ENCODE results near the gene RAB40A. TPM values are rescaled to one million over a fixed set of nuclear protein-coding genes. Genes with fewer than 3 reads are reported as not detected.

RAB40A gene
- total RNA-seq, 3 donors from 2014 or later, result 0.48 to 2.5 (median 2.3) TPM

DNA sequence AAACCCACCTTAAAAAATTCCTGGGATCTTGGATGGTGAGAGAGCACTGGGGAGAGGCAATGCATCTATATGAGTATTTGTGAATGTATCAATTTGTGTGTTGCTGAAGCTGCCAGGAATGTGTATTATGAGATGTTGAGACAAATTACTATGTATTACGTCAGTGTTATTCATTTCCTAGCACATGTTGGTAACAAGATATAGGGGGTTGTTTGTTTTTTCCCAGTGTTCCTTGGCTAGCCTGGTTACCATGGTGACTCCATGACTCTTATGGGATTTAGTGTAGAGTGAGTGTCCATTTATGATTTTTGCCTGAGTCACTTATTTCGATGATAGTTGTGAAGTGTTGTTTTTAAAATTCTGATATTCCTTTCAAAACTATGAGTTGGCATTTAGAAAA lies 65.6 kb downstream of the RAB40A start:
- TF ChIP-seq POLR2AphosphoS5 (IDR thresholded peaks at IDR 0.05) (no peak), POLR2A (IDR thresholded peaks at IDR 0.05) (no peak)
- TF ChIP-seq, protein P1, sequence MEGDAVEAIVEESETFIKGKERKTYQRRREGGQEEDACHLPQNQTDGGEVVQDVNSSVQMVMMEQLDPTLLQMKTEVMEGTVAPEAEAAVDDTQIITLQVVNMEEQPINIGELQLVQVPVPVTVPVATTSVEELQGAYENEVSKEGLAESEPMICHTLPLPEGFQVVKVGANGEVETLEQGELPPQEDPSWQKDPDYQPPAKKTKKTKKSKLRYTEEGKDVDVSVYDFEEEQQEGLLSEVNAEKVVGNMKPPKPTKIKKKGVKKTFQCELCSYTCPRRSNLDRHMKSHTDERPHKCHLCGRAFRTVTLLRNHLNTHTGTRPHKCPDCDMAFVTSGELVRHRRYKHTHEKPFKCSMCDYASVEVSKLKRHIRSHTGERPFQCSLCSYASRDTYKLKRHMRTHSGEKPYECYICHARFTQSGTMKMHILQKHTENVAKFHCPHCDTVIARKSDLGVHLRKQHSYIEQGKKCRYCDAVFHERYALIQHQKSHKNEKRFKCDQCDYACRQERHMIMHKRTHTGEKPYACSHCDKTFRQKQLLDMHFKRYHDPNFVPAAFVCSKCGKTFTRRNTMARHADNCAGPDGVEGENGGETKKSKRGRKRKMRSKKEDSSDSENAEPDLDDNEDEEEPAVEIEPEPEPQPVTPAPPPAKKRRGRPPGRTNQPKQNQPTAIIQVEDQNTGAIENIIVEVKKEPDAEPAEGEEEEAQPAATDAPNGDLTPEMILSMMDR (IDR thresholded peaks at IDR 0.05), result no peak
- Histone ChIP-seq H3K9me3 (peaks cover 2 to 13% of the 10 kb centered on the region in 2 donors), H3K27ac (no peak overlapping the region), H3K27me3 (peaks cover 0 to 5% of the 10 kb centered on the region in 2 donors), H3K4me1 (no peaks in the 10 kb centered on the region), H3K4me3 (no peak overlapping the region), H3K36me3 (no peaks in the 10 kb centered on the region)
- intact Hi-C loops (cut with DNase I; ENCODE audit: low total_unique reads), result no loop called here
- DNase-seq (ENCODE audit: low spot score in 2 of 2), result no peak

Other genes with a start within 250 kb of the RAB40A start
- 1 to 10 TPM in 1 of 3 donors, under 1 TPM in 1, not detected in 1; 0.88 to 1.3 TPM for gene TCEAL5, start 242.7 kb downstream of the RAB40A start, total RNA-seq
- 10 to 100 TPM in 2 of 3 donors, 1 to 10 TPM in 1; 1.4 to 29.4 (median 12.5) TPM for gene BEX2, start 208.5 kb downstream of the RAB40A start, total RNA-seq
- 10 to 100 TPM in 2 of 3 donors, 1 to 10 TPM in 1; 2.9 to 11.1 (median 10.8) TPM for gene TCEAL7, start 189.2 kb downstream of the RAB40A start, total RNA-seq
- 10 to 100 TPM; 47.4 to 94.5 (median 92.8) TPM for gene TCEAL9, start 163.0 kb downstream of the RAB40A start, total RNA-seq
- 100 to 1,000 TPM in 2 of 3 donors, 10 to 100 TPM in 1; 95.4 to 133 (median 121) TPM for gene BEX3, start 143.0 kb downstream of the RAB40A start, total RNA-seq
- gene TCEAL4, start 66.0 kb upstream of the RAB40A start, total RNA-seq, result 100 to 1,000 TPM in 2 of 3 donors, 10 to 100 TPM in 1; 99.9 to 216 (median 113) TPM
- 10 to 100 TPM; 21.3 to 52.4 (median 41.6) TPM for gene TCEAL3, start 88.5 kb upstream of the RAB40A start, total RNA-seq
- 100 to 1,000 TPM in 1 of 3 donors, 10 to 100 TPM in 2; 60.8 to 115 (median 76.4) TPM for gene TCEAL1, start 109.5 kb upstream of the RAB40A start, total RNA-seq
- gene MORF4L2, start 167.2 kb upstream of the RAB40A start, total RNA-seq, result 100 to 1,000 TPM; 179 to 400 (median 296) TPM
- not detected for gene TMEM31, start 191.4 kb upstream of the RAB40A start, total RNA-seq